ENCODE data around the gene PHACTR3. TPM values are rescaled to one million over a fixed set of nuclear protein-coding genes. Genes with fewer than 3 reads are reported as not detected.

PHACTR3 gene
- total and polyA plus RNA-seq, 2 of the 8 experiments (the other 6 are each of a cell fraction or from before 2014, with no cell fraction given) = 0.05 to 0.13 TPM

- Histone ChIP-seq H3K36me3 (ENCODE audit: control insufficient read depth in 2 of 4, insufficient read depth in 4 of 4, low read length in 3 of 4) (no peaks in the 10 kb centered on the region), H3K79me2 (ENCODE audit: control insufficient read depth in 1 of 2, insufficient read depth in 2 of 2, low read length in 2 of 2) (no peaks in the 10 kb centered on the region)
- no peak for FAIRE-seq
- TF ChIP-seq MAFK (IDR thresholded peaks at IDR 0.05; ENCODE audit: low read depth, low read length) = no peak
- TF ChIP-seq POLR2AphosphoS5 (IDR thresholded peaks at IDR 0.05; ENCODE audit: low read depth, low read length) = no peak
- no peak for TF ChIP-seq EGR1 (IDR thresholded peaks at IDR 0.05; ENCODE audit: borderline replicate concordance, low read depth, low read length)
These were observed 139.6 kb downstream of the PHACTR3 start for GRCh38 chr20:59743767-59744485.

More at GRCh38 chr20:59743767-59744485, 139.6 kb downstream of the PHACTR3 start:
- Histone ChIP-seq H3K18ac (ENCODE audit: extremely low read depth, low read length) (no peak overlapping the region), H2BK120ac (replicated peaks; ENCODE audit: low read depth, low read length) (no peak overlapping the region), H2BK20ac (ENCODE audit: low read length) (no peak overlapping the region), H3K9ac (replicated peaks in 1 of 4; ENCODE audit: extremely low read depth in 1 of 4, low read depth in 3 of 4, low read length in 3 of 4) (no peak overlapping the region), H4K20me1 (replicated peaks in 1 of 2; ENCODE audit: control insufficient read depth in 1 of 2, insufficient read depth in 2 of 2, low read length in 2 of 2) (no peaks in the 10 kb centered on the region), H2BK12ac (ENCODE audit: low read depth, low read length) (no peak overlapping the region), H4K91ac (replicated peaks; ENCODE audit: insufficient read length, low read length) (no peak overlapping the region), H3K9me3 (ENCODE audit: insufficient read depth in 2 of 2, low read depth in 1 of 2, low read length in 1 of 2) (peaks cover 84 to 98% of the 10 kb centered on the region in 2 experiments), H3K23ac (ENCODE audit: insufficient read length) (no peak overlapping the region), H3K14ac (ENCODE audit: insufficient read length) (no peak overlapping the region), H3K4me2 (ENCODE audit: insufficient read depth in 1 of 2, low read depth in 2 of 2, low read length in 2 of 2) (no peak overlapping the region), H2BK5ac (ENCODE audit: low read depth, low read length) (no peak overlapping the region), H4K5ac (ENCODE audit: insufficient read length, low read depth, low read length) (no peak overlapping the region), H2BK15ac (ENCODE audit: low read length) (no peak overlapping the region), H3K27ac (ENCODE audit: low read depth, low read length) (no peak overlapping the region), H3K4me3 (ENCODE audit: extremely low read depth in 1 of 4, insufficient read depth in 2 of 4, low read depth in 3 of 4, low read length in 4 of 4) (no peak overlapping the region), H3K4me1 (replicated peaks in 1 of 4; ENCODE audit: control insufficient read depth in 3 of 4, insufficient read depth in 4 of 4, low read length in 3 of 4) (no peaks in the 10 kb centered on the region), H2AFZ (ENCODE audit: low read length) (no peak overlapping the region), H3K27me3 (replicated peaks in 1 of 4; ENCODE audit: control insufficient read depth in 3 of 4, extremely low read depth in 1 of 4, insufficient read depth in 3 of 4, low read length in 3 of 4) (no peaks in the 10 kb centered on the region), H2AK5ac (ENCODE audit: low read depth, low read length) (no peak overlapping the region), H3K23me2 (ENCODE audit: low read depth, low read length) (no peaks in the 10 kb centered on the region), H3K56ac (replicated peaks; ENCODE audit: insufficient read length, low read depth, low read length) (no peak overlapping the region), H3K79me1 (ENCODE audit: low read depth, low read length) (no peaks in the 10 kb centered on the region), H4K8ac (ENCODE audit: extremely low read depth, insufficient read depth, low read length) (no peak overlapping the region), H3K4ac (replicated peaks; ENCODE audit: insufficient read length, low read depth, low read length) (no peak overlapping the region)
- 82% methylated on average over 19 of the region's 21 CpGs; no CpG with 5 or more reads in 1 of the 2 experiments for WGBS, 2 experiments (ENCODE audit: extremely low coverage in 1 of 2, insufficient coverage in 1 of 2, insufficient read length in 1 of 2, insufficient replicate concordance in 2 of 2, low coverage in 1 of 2, low lambda C conversion rate in 2 of 2, missing lambda C conversion rate in 1 of 2)
- ChIA-PET POLR2A (ENCODE audit: partially characterized antibody) (no interaction called here), CTCF (ENCODE audit: partially characterized antibody) (no interaction called here)
- no peak for DNase-seq (ENCODE audit: low read depth in 1 of 2, low spot score in 2 of 2)
